IMR-90 (cell line): Measurements from ENCODE around the gene CLEC20A. TPM values are rescaled to one million over a fixed set of nuclear protein-coding genes. Genes with fewer than 3 reads are reported as not detected.

ENCODE experiments used
- ATAC-seq: fragments of 200-7000 bp; cut with Tn5 transposase; 2 replicates; pipeline ENCODE4 v1.9.1; 2020; ENCODE audit warnings: low read depth, mild to moderate bottlenecking, moderate library complexity
- BruUV-seq: library from RNA; stranded (reverse); fragments of 400-500 nt; replicated peaks from 2 replicates; lab custom pipeline; 2021; lab: Mats Ljungman, UMichigan
- CTCF ChIA-PET: fragments of 300-600 bp; formaldehyde crosslinking; extraction: SDS; loops from one replicate; lab custom pipeline; 2021; ENCODE audit warnings: antibody characterized with exemption; lab: Yijun Ruan, JAX
- POLR2A ChIA-PET: fragments of 300-600 bp; sonication (Branson Sonifier 250); formaldehyde crosslinking; loops from one replicate; lab custom pipeline; 2022; ENCODE audit warnings: antibody characterized with exemption; ENCODE audit not compliant: unreplicated experiment; lab: Charles Lee
- DNase-seq: peaks from one replicate; pipeline ENCODE4 v3.0.0; 2013
- H2AFZ ChIP-seq: replicated peaks from 2 replicates; pipeline ENCODE3; 2013; ENCODE audit warnings: low read length, mild to moderate bottlenecking; ENCODE audit not compliant: poor library complexity
- H2AK5ac ChIP-seq: 2 replicates; pipeline ENCODE4 v1.6.1; 2013; ENCODE audit warnings: low read depth, low read length, inconsistent platforms
- H2AK9ac ChIP-seq: replicated peaks from 2 replicates; pipeline ENCODE3; 2013; ENCODE audit warnings: mild to moderate bottlenecking, low read depth, low read length, moderate library complexity; ENCODE audit not compliant: poor library complexity
- H2BK120ac ChIP-seq: 2 replicates; pipeline ENCODE4 v1.6.1; 2013; ENCODE audit warnings: low read depth, low read length, inconsistent platforms
- H2BK15ac ChIP-seq: 3 replicates; pipeline ENCODE4 v1.6.1; 2013; ENCODE audit warnings: low read depth, low read length, inconsistent platforms
- H2BK20ac ChIP-seq: 2 replicates; pipeline ENCODE4 v1.6.1; 2013; ENCODE audit warnings: low read depth, mild to moderate bottlenecking, inconsistent platforms, low read length, moderate library complexity
- H2BK5ac ChIP-seq: 2 replicates; pipeline ENCODE4 v1.6.1; 2013; ENCODE audit warnings: mild to moderate bottlenecking, low read depth, low read length, inconsistent platforms; ENCODE audit not compliant: poor library complexity, severe bottlenecking
- H3K14ac ChIP-seq: replicated peaks from 2 replicates; pipeline ENCODE4 v1.6.1; 2013; ENCODE audit warnings: low read depth, low read length, inconsistent platforms
- H3K18ac ChIP-seq: 2 replicates; pipeline ENCODE4 v1.6.1; 2013; ENCODE audit warnings: low read depth, low read length, control low read depth
- H3K23ac ChIP-seq: 2 replicates; pipeline ENCODE4 v1.6.1; 2013; ENCODE audit warnings: low read depth, low read length, inconsistent platforms
- H3K27ac ChIP-seq: 2 replicates; pipeline ENCODE4 v1.5.1; 2013; ENCODE audit warnings: mild to moderate bottlenecking, control low read depth, low read length; ENCODE audit not compliant: insufficient read depth
- H3K27me3 ChIP-seq: 2 replicates; pipeline ENCODE4 v1.6.1; 2013; ENCODE audit warnings: low read length; ENCODE audit not compliant: control insufficient read depth, insufficient read depth
- H3K36me3 ChIP-seq: 2 replicates; pipeline ENCODE4 v1.6.1; 2013; ENCODE audit warnings: low read length, mixed read lengths; ENCODE audit not compliant: control insufficient read depth, insufficient read depth
- H3K4ac ChIP-seq: 2 replicates; pipeline ENCODE4 v1.6.1; 2013; ENCODE audit warnings: low read depth, low read length, inconsistent platforms
- H3K4me1 ChIP-seq: 2 replicates; pipeline ENCODE4 v1.6.1; 2013; ENCODE audit warnings: low read length, mixed read lengths; ENCODE audit not compliant: control insufficient read depth, insufficient read depth
- H3K4me2 ChIP-seq: 2 replicates; pipeline ENCODE4 v1.6.1; 2013; ENCODE audit warnings: low read depth, mild to moderate bottlenecking, control low read depth, low read length, moderate library complexity
- H3K4me3 ChIP-seq: 2 replicates; pipeline ENCODE4 v1.5.1; 2013; ENCODE audit warnings: low read depth, mild to moderate bottlenecking, control low read depth, low read length, moderate library complexity; ENCODE audit not compliant: insufficient read depth
- H3K56ac ChIP-seq: 2 replicates; pipeline ENCODE4 v1.6.1; 2013; ENCODE audit warnings: low read length, inconsistent platforms; ENCODE audit not compliant: insufficient read depth; ENCODE audit errors: extremely low read depth
- H3K79me1 ChIP-seq, 2 experiments: 2 replicates each; pipeline ENCODE4 v1.6.1; 2013; ENCODE audit warnings: low read length in 2 of 2, inconsistent platforms in 1 of 2, low read depth in 1 of 2
- H3K9ac ChIP-seq: 2 replicates; pipeline ENCODE4 v1.6.1; 2013; ENCODE audit warnings: low read depth, low read length, control low read depth
- H3K9me1 ChIP-seq: 2 replicates; pipeline ENCODE4 v1.6.1; 2013; ENCODE audit warnings: low read length, inconsistent platforms; ENCODE audit not compliant: insufficient read depth
- H3K9me3 ChIP-seq: 2 replicates; pipeline ENCODE4 v1.6.1; 2013; ENCODE audit warnings: low read length; ENCODE audit not compliant: control insufficient read depth, insufficient read depth
- H4K20me1 ChIP-seq: 2 replicates; pipeline ENCODE4 v1.6.1; 2013; ENCODE audit warnings: low read length, inconsistent platforms; ENCODE audit not compliant: insufficient read depth
- H4K5ac ChIP-seq: 2 replicates; pipeline ENCODE4 v1.6.1; 2013; ENCODE audit warnings: mild to moderate bottlenecking, low read depth, low read length, control low read depth
- H4K8ac ChIP-seq, 2 experiments: 2 replicates each; pipeline ENCODE4 v1.6.1; 2013; ENCODE audit warnings: low read depth in 2 of 2, low read length in 2 of 2, control low read depth in 1 of 2, inconsistent platforms in 1 of 2
- H4K91ac ChIP-seq: 2 replicates; pipeline ENCODE4 v1.6.1; 2013; ENCODE audit warnings: low read depth, low read length, inconsistent platforms; ENCODE audit not compliant: insufficient read depth
- BHLHE40 ChIP-seq: fragments of 150-350 bp; IDR thresholded peaks from 2 replicates; pipeline ENCODE4 v1.6.1; 2016; ENCODE audit warnings: mild to moderate bottlenecking, low read depth, low read length
- CHD1 ChIP-seq: IDR thresholded peaks from 2 replicates; pipeline ENCODE4 v1.6.1; 2012; ENCODE audit warnings: low read depth, low read length, improper control_type of control experiment
- ELK1 ChIP-seq: fragments of 150-350 bp; IDR thresholded peaks from 2 replicates; pipeline ENCODE4 v1.6.1; 2016; ENCODE audit warnings: low read depth, mild to moderate bottlenecking, low read length, moderate library complexity, borderline replicate concordance
- MAZ ChIP-seq: IDR thresholded peaks from 2 replicates; pipeline ENCODE4 v1.6.1; 2012; ENCODE audit warnings: low read depth, mild to moderate bottlenecking, low read length, improper control_type of control experiment, moderate library complexity, borderline replicate concordance
- RAD21 ChIP-seq: IDR thresholded peaks from 2 replicates; pipeline ENCODE4 v1.6.1; 2012; ENCODE audit warnings: low read length, improper control_type of control experiment
- SMC3 ChIP-seq: fragments of 150-350 bp; IDR thresholded peaks from 2 replicates; pipeline ENCODE4 v1.6.1; 2016; ENCODE audit warnings: low read depth, mild to moderate bottlenecking, antibody characterized with exemption, low read length, moderate library complexity
- WGBS, 2 experiments: methylation state at CpG; one replicate each; pipeline versions ENCODE4 v1.1.5 to v1.1.7; 2013; ENCODE audit warnings: missing lambda C conversion rate in 2 of 2; ENCODE audit not compliant: insufficient read length in 1 of 2; ENCODE audit errors: extremely low coverage in 2 of 2; 5-methylcytosine and 5-hydroxymethylcytosine counted together
- dilution Hi-C: fragments of 300-500 bp; cut with HindIII; formaldehyde crosslinking; loops from one replicate; pipeline ENCODE4 v1.14.3; 2018; ENCODE audit warnings: low sequenced_read_pairs; ENCODE audit not compliant: unreplicated experiment
- in situ Hi-C: fragments of 300-500 bp; cut with MboI; formaldehyde crosslinking; loops from 3 replicates; pipeline ENCODE4 v1.14.3; 2019; ENCODE audit warnings: low sequenced_read_pairs, inconsistent platforms, mixed read lengths
- intact Hi-C: fragments of 100-400 bp; cut with micrococcal nuclease; formaldehyde crosslinking; loops from 2 replicates; pipeline ENCODE4 v1.10.0; 2022
- polyA plus RNA-seq, 3 experiments: library from polyadenylated mRNA; depleted of rRNA; stranded (reverse); fragments of >200 nt; gene quantifications; 2 replicates each; pipeline ENCODE4 v1.2.3, GENCODE V29; 2012; ENCODE audit warnings: low replicate concordance in 1 of 3
- total RNA-seq: library from RNA; depleted of rRNA; stranded (reverse); fragments of >200 nt; gene quantifications from 2 replicates; pipeline ENCODE4 v1.2.3, GENCODE V29; 2012

Gene CLEC20A
- total and polyA plus RNA-seq, 2 of the 4 experiments (the other 2 are of a cell fraction) = not detected

GRCh38 chr1:178531887-178532286 is 35.1 kb upstream of the CLEC20A start:
- no peak overlapping the region for H3K9ac ChIP-seq
- in situ Hi-C loops = loop anchor here (5.0 to 10.0 kb wide), 2 partner anchors 475 to 833 kb away; partner anchors contain the start of gene AXDND1
- 46% methylated on average over 7 of the region's 10 CpGs; no CpG with 5 or more reads in 1 of the 2 experiments for WGBS, 2 experiments
- H3K79me1 ChIP-seq = no peaks in the 10 kb centered on the region
- H2BK15ac ChIP-seq = peak overlapping the region; percentile 22; the same call in 1 of the 3 replicates
- no peak overlapping the region for H3K56ac ChIP-seq
- H4K5ac ChIP-seq = no peak overlapping the region
- no peak overlapping the region for H2BK5ac ChIP-seq
- no peak overlapping the region for H3K23ac ChIP-seq
- peaks cover 4% of the 10 kb centered on the region; the same call in 1 of the 2 replicates for H4K20me1 ChIP-seq
- H3K14ac ChIP-seq = no peak overlapping the region
- ATAC-seq (peak; percentile 11; the same call in 1 of the 2 replicates), DNase-seq (no peak)
- 0 out of 2 replicates have a peak overlapping the region, but pooled peaks have one; percentile 21 for H2AK5ac ChIP-seq
- peak overlapping the region; percentile 85 for H2AFZ ChIP-seq
- peak overlapping the region; percentile 1 for H2AK9ac ChIP-seq
- H3K9me3 ChIP-seq = no peaks in the 10 kb centered on the region
- H2BK20ac ChIP-seq = peak overlapping the region; percentile 18; the same call in 1 of the 2 replicates
- intact Hi-C loops = loop anchor here (1.0 to 5.0 kb wide), 4 partner anchors 220 to 835 kb away; partner anchors contain the start of genes AXDND1 and SOAT1
- H3K4me1 ChIP-seq = peaks cover 17% of the 10 kb centered on the region
- no peak overlapping the region for H3K4me3 ChIP-seq
- dilution Hi-C loops = no loop called here
- no peak overlapping the region for H3K4me2 ChIP-seq
- H3K27me3 ChIP-seq = no peaks in the 10 kb centered on the region
- no peak overlapping the region for H3K27ac ChIP-seq
- H4K8ac ChIP-seq = peak overlapping the region in 1 of 2 experiments; percentile 44; a peak in 2 of 4 replicates
- ChIA-PET CTCF (interaction anchor here (0.6 to 2.0 kb wide), 7 partner anchors 9 to 472 kb away, joined by 3 to 16 read pairs (median 3); no protein-coding TSS in a partner anchor), POLR2A (no interaction called here)
- H3K9me1 ChIP-seq = peaks cover 13% of the 10 kb centered on the region
- TF ChIP-seq MAZ (no peak), RAD21 (no peak), BHLHE40 (no peak), SMC3 (no peak), ELK1 (no peak), CHD1 (no peak)
- 0 out of 2 replicates have a peak overlapping the region, but pooled peaks have one; percentile 27 for H4K91ac ChIP-seq
- no TSS peak for BruUV-seq
- H2BK120ac ChIP-seq = peak overlapping the region; percentile 26; the same call in 1 of the 2 replicates
- H3K18ac ChIP-seq = no peak overlapping the region
- peak overlapping the region; percentile 23 for H3K4ac ChIP-seq
- H3K36me3 ChIP-seq = no peaks in the 10 kb centered on the region
